ENCODE results near the gene AQP9. TPM values are rescaled to one million over a fixed set of nuclear protein-coding genes. Genes with fewer than 3 reads are reported as not detected.
A peak's percentile ranks its signal among the peaks of the same experiment; 100 is the strongest.

Gene AQP9
- total and polyA plus RNA-seq, 7 donors: 0.49 to 2.8 (median 0.60) TPM; not detected in 2

DNA sequence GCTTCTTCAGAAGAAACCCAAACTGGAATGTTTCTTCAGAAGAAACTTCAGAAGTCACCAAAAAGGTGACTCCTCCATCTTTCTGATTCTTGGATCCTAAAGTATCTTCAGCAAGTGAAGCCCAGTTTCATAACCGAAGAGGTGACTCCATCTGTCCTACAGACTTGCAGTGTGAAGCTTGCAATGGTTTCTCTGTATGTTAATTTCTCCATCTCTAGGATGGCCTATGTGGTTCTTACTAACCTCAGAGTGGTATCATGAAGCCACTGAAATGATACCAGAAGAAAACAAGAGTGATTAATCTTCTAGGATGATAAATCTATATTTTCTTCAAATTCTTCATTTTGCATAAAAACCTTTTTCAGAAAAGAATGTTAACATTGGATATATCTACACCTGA lies 495 bp upstream of the AQP9 start:
- Histone ChIP-seq H3K4me1 (no peaks in the 10 kb centered on the region), H3K27me3 (no peaks in the 10 kb centered on the region), H3K36me3 (no peaks in the 10 kb centered on the region), H3K4me3 (no peak overlapping the region), H3K27ac (no peak overlapping the region), H3K9me3 (no peaks in the 10 kb centered on the region)
- no peak for DNase-seq
- TF ChIP-seq POLR2A (IDR thresholded peaks at IDR 0.05) (no peak), EP300 (IDR thresholded peaks at IDR 0.05) (no peak), POLR2AphosphoS5 (IDR thresholded peaks at IDR 0.05) (no peak)
- TF ChIP-seq, protein P1, sequence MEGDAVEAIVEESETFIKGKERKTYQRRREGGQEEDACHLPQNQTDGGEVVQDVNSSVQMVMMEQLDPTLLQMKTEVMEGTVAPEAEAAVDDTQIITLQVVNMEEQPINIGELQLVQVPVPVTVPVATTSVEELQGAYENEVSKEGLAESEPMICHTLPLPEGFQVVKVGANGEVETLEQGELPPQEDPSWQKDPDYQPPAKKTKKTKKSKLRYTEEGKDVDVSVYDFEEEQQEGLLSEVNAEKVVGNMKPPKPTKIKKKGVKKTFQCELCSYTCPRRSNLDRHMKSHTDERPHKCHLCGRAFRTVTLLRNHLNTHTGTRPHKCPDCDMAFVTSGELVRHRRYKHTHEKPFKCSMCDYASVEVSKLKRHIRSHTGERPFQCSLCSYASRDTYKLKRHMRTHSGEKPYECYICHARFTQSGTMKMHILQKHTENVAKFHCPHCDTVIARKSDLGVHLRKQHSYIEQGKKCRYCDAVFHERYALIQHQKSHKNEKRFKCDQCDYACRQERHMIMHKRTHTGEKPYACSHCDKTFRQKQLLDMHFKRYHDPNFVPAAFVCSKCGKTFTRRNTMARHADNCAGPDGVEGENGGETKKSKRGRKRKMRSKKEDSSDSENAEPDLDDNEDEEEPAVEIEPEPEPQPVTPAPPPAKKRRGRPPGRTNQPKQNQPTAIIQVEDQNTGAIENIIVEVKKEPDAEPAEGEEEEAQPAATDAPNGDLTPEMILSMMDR (IDR thresholded peaks at IDR 0.05): no peak
- intact Hi-C loops (cut with DNase I): no loop called here
- 91 to 97% methylated on average over 1 of the region's 1 CpG for WGBS, 2 donors

DNA sequence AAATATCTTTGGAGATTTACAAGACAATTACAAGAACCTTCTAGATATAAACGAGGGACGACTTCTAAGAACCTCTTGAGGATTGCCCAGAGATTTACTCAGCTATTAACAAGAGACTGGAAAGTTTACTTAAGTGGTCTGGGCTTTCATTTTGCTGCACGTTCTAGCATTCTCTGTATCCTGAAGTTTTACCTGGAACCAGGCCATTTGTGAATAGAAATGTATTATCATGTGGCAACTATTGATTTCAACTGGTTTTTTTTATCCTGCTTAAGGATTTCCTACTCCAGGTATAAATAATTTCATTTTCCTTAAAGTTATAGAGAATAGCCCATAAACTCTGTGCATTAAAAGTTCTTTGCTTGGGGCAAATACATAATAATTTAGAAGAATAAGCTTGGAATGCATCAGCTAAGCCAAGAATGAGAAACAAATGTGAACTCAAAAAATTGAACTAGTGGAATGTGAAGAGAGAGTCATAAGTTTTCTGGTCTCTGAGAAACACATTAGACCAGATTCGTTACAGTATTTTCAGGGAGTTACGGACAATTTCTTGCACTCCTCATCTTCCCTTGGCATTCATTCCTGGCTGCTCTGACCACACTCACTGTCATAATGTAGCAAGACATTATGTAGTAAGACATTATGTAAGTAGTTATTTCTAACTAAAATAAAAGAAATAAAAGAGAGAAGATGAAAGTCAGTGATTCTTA lies 1.3 kb downstream of the AQP9 start:
- DNase-seq: no peak
- Histone ChIP-seq H3K27me3 (no peaks in the 10 kb centered on the region), H3K36me3 (no peaks in the 10 kb centered on the region), H3K27ac (peak overlapping the region in 1 of 4 donors; percentile 5), H3K4me1 (no peaks in the 10 kb centered on the region), H3K4me3 (no peak overlapping the region), H3K9me3 (no peaks in the 10 kb centered on the region)
- TF ChIP-seq POLR2AphosphoS5 (IDR thresholded peaks at IDR 0.05) (peak in 1 of 4 donors; percentile 22), EP300 (IDR thresholded peaks at IDR 0.05) (no peak), POLR2A (IDR thresholded peaks at IDR 0.05) (no peak)
- TF ChIP-seq, protein P1 (IDR thresholded peaks at IDR 0.05): no peak
- intact Hi-C loops (cut with DNase I): no loop called here
- WGBS, 2 donors: 66 to 72% methylated on average over 5 of the region's 5 CpGs

DNA sequence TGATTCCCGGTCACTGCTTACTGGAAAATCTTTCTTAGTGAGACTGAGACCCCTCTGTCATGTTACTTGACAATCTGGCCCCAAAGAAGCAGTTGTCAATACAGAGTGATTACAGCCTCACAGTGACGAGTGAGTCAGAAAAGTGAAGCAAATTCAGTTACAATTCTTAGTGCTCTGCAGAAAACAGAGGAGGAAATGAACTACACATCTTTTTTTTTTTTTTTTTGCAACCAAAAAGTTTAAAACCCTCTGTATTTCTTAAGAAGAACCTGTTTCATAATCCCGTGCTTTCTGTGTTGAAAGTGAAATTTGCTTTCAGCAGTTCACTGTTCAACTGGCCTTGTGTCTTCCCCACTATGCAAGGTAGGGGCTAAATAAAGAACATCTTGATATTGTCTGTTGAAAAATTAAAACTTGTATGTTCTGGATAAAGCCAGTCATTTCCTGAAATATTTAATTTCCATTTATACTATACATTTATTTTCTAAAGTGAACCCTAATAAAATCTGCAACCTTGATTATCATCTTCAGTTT lies 1.9 kb downstream of the AQP9 start:
- intact Hi-C loops (cut with DNase I): no loop called here
- TF ChIP-seq EP300 (IDR thresholded peaks at IDR 0.05) (no peak), POLR2A (IDR thresholded peaks at IDR 0.05) (no peak), POLR2AphosphoS5 (IDR thresholded peaks at IDR 0.05) (no peak)
- TF ChIP-seq, protein P1 (IDR thresholded peaks at IDR 0.05): no peak
- no peaks in the 10 kb centered on the region for H3K27me3 ChIP-seq
- WGBS, 2 donors: 70 to 71% methylated on average over 3 of the region's 3 CpGs
- H3K27ac ChIP-seq: peak overlapping the region in 2 of 4 donors; percentile 5 to 14
- H3K4me3 ChIP-seq: no peak overlapping the region
- no peaks in the 10 kb centered on the region for H3K9me3 ChIP-seq
- no peaks in the 10 kb centered on the region for H3K36me3 ChIP-seq
- DNase-seq: no peak
- no peaks in the 10 kb centered on the region for H3K4me1 ChIP-seq

DNA sequence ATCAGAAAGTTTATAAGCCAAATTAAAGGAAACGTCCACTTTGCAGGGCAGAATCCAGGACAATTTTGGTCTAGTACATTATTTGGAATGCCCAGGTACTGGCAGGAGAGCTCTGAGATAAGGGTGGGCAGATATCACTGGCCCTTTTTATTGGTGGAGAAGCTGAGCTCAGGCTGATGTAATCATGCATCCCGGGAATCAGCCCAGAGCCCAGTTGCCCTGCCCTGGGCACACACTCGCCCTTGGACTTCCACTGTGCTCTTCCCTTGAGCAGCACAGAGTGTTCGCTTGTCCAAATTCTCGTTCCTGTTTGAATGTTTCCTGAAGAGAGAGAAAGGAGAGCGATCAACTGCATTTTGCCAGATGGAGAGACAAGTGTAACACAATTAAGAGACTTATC lies 3.7 kb downstream of the AQP9 start:
- Histone ChIP-seq H3K4me3 (no peak overlapping the region), H3K4me1 (no peaks in the 10 kb centered on the region), H3K27ac (no peak overlapping the region), H3K36me3 (no peaks in the 10 kb centered on the region), H3K9me3 (no peaks in the 10 kb centered on the region), H3K27me3 (no peaks in the 10 kb centered on the region)
- TF ChIP-seq POLR2AphosphoS5 (IDR thresholded peaks at IDR 0.05) (no peak), POLR2A (IDR thresholded peaks at IDR 0.05) (no peak), EP300 (IDR thresholded peaks at IDR 0.05) (no peak)
- TF ChIP-seq, protein P1 (IDR thresholded peaks at IDR 0.05): no peak
- WGBS, 2 donors: 75 to 86% methylated on average over 6 of the region's 6 CpGs
- intact Hi-C loops (cut with DNase I): no loop called here
- no peak for DNase-seq

All from sigmoid colon (tissue), 7 donors.